GM10847 (cell line): ENCODE measurements around the gene PILRB.
A peak's percentile ranks its signal among the peaks of the same experiment; 100 is the strongest.

Experiments
- POLR2A ChIP-seq: IDR thresholded peaks from 2 replicates; pipeline ENCODE4 v1.6.1; 2011; ENCODE audit not compliant: insufficient read length; ENCODE audit errors: extremely low read depth

PILRB gene

GRCh38 chr7:100358027-100358856 is at the start of gene PILRB:
Gene PILRB (plus strand): TSS chr7:100358117. CDS start chr7:100358303, 186 bp downstream.
- no peak for TF ChIP-seq POLR2A

GRCh38 chr7:100335566-100336466 is 22.1 kb upstream of the PILRB start:
- peak; percentile 93 for TF ChIP-seq POLR2A

GRCh38 chr7:100342765-100343164 is 15.2 kb upstream of the PILRB start:
- TF ChIP-seq POLR2A: no peak

GRCh38 chr7:100346921-100347320 is 11.0 kb upstream of the PILRB start:
- no peak for TF ChIP-seq POLR2A

GRCh38 chr7:100348805-100349204 is 9.1 kb upstream of the PILRB start:
- TF ChIP-seq POLR2A: no peak

GRCh38 chr7:100349757-100350156 is 8.2 kb upstream of the PILRB start:
- TF ChIP-seq POLR2A: no peak

- no peak for TF ChIP-seq POLR2A
Measured at GRCh38 chr7:100351657-100352058, 6.3 kb upstream of the PILRB start.

GRCh38 chr7:100352984-100353684 is 4.8 kb upstream of the PILRB start:
- TF ChIP-seq POLR2A: no peak

- no peak for TF ChIP-seq POLR2A
Measured at GRCh38 chr7:100353685-100354330, 4.1 kb upstream of the PILRB start.

- no peak for TF ChIP-seq POLR2A
Measured at GRCh38 chr7:100356416-100357068, 1.4 kb upstream of the PILRB start.

GRCh38 chr7:100357131-100357561 is 771 bp upstream of the PILRB start:
- TF ChIP-seq POLR2A: no peak

- TF ChIP-seq POLR2A: no peak
Measured at GRCh38 chr7:100358857-100359212, 918 bp downstream of the PILRB start.

GRCh38 chr7:100360135-100360854 is 2.4 kb downstream of the PILRB start:
- TF ChIP-seq POLR2A: no peak

GRCh38 chr7:100363098-100363497 is 5.2 kb downstream of the PILRB start:
- no peak for TF ChIP-seq POLR2A
